GM12878 (cell line): ENCODE results near the gene GMPPA.

Experiments used
- EP300 ChIP-seq, 2 experiments: fragments of 150-350 bp in 1 of 2; IDR thresholded peaks; 2 replicates each; pipeline ENCODE4 v1.6.1; 2011 to 2012; ENCODE audit warnings: low read depth in 2 of 2, low read length in 2 of 2, borderline replicate concordance in 1 of 2, improper control_type of control experiment in 1 of 2, inconsistent platforms in 1 of 2; ENCODE audit not compliant: control insufficient read depth in 1 of 2
- FOS ChIP-seq: IDR thresholded peaks from 3 replicates; pipeline ENCODE4 v1.6.1; 2011; ENCODE audit warnings: borderline replicate concordance; ENCODE audit not compliant: insufficient read length; ENCODE audit errors: extremely low read depth
- FOXM1 ChIP-seq: IDR thresholded peaks from 2 replicates; pipeline ENCODE4 v1.6.1; 2012; ENCODE audit warnings: low read depth, mild to moderate bottlenecking, inconsistent platforms, low read length, moderate library complexity
- GABPA ChIP-seq: IDR thresholded peaks from 2 replicates; pipeline ENCODE4 v1.6.1; 2014; ENCODE audit warnings: antibody characterized with exemption, low read depth, mild to moderate bottlenecking, inconsistent platforms
- MTA2 ChIP-seq: fragments of 450-650 bp; IDR thresholded peaks from 2 replicates; pipeline ENCODE4 v1.6.1; 2016; ENCODE audit warnings: low read depth, mild to moderate bottlenecking, moderate library complexity
- POLR2A ChIP-seq: IDR thresholded peaks from 2 replicates; pipeline ENCODE4 v1.6.1; 2011; ENCODE audit warnings: low read depth, mild to moderate bottlenecking, low read length
- RCOR1 ChIP-seq: conservative IDR thresholded peaks from 2 replicates; pipeline ENCODE4 v1.6.1; 2012; ENCODE audit warnings: low read depth, low read length, improper control_type of control experiment
- ZZZ3 ChIP-seq: IDR thresholded peaks from 2 replicates; pipeline ENCODE4 v1.6.1; 2011; ENCODE audit warnings: low read depth; ENCODE audit not compliant: control insufficient read depth, insufficient read length
- TF ChIP-seq, protein P1 (sequence below): fragments of 150-350 bp; IDR thresholded peaks from 2 replicates; pipeline ENCODE4 v1.6.1; 2016; ENCODE audit warnings: low read depth, low read length
- TF ChIP-seq, protein P2 (sequence below), 3 experiments: IDR thresholded peaks in 2 of 3; conservative IDR thresholded peaks in 1 of 3; 2 replicates each; pipeline ENCODE4 v1.5.1; 2011; ENCODE audit warnings: low read depth in 3 of 3, low read length in 3 of 3, mild to moderate bottlenecking in 3 of 3, control low read depth in 2 of 3, moderate library complexity in 2 of 3, inconsistent platforms in 1 of 3, mixed read lengths in 1 of 3; ENCODE audit not compliant: control insufficient read depth in 2 of 3, insufficient read depth in 1 of 3; ENCODE audit errors: extremely low read depth in 1 of 3
- TF ChIP-seq, protein P3 (sequence below): IDR thresholded peaks from 2 replicates; pipeline ENCODE4 v1.6.1; 2011; ENCODE audit warnings: borderline replicate concordance, low read depth, mild to moderate bottlenecking, moderate library complexity, low read length; ENCODE audit not compliant: insufficient read depth, poor library complexity, severe bottlenecking
- TF ChIP-seq, protein P4 (sequence below): IDR thresholded peaks from 2 replicates; pipeline ENCODE4 v1.6.1; 2012; ENCODE audit warnings: improper control_type of control experiment, low read depth, low read length; ENCODE audit not compliant: insufficient replicate concordance
- TF ChIP-seq, protein P5 (sequence below): IDR thresholded peaks from 2 replicates; pipeline ENCODE4 v1.6.1; 2012; ENCODE audit warnings: low read length, inconsistent platforms
- TF ChIP-seq, protein P6 (sequence below): IDR thresholded peaks from 2 replicates; pipeline ENCODE4 v1.6.1; 2011; ENCODE audit warnings: low read depth, low read length, improper control_type of control experiment, borderline replicate concordance

DNA sequence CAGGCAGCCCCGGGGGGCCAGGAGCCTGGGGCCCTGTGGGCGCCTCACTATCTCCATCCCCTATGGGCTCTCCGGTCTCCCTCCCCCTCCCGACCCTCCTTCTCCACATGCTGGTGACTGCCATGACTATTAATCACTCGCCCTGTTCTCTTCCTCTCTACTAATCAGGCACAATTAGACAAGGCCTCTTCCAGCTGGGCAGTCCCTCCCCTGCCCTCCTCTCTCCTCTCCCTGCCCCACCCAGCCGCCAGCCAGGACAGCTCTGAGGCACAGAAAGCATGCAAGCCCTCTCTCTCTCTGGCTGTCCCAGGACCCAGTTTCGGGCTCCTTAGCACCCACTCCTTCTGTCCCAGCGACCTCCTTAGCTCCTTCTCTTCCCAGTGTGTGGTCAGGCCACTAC, 21.4 kb downstream of the GMPPA start:
- TF ChIP-seq FOXM1 (no peak), FOS (no peak), EP300 (IDR thresholded peaks at IDR 0.05; ENCODE audit: borderline replicate concordance in 1 of 2, control insufficient read depth in 1 of 2, low read depth in 2 of 2, low read length in 2 of 2) (no peak), ZZZ3 (no peak), GABPA (no peak), RCOR1 (no peak), POLR2A (no peak), MTA2 (no peak)
- TF ChIP-seq, protein P1, sequence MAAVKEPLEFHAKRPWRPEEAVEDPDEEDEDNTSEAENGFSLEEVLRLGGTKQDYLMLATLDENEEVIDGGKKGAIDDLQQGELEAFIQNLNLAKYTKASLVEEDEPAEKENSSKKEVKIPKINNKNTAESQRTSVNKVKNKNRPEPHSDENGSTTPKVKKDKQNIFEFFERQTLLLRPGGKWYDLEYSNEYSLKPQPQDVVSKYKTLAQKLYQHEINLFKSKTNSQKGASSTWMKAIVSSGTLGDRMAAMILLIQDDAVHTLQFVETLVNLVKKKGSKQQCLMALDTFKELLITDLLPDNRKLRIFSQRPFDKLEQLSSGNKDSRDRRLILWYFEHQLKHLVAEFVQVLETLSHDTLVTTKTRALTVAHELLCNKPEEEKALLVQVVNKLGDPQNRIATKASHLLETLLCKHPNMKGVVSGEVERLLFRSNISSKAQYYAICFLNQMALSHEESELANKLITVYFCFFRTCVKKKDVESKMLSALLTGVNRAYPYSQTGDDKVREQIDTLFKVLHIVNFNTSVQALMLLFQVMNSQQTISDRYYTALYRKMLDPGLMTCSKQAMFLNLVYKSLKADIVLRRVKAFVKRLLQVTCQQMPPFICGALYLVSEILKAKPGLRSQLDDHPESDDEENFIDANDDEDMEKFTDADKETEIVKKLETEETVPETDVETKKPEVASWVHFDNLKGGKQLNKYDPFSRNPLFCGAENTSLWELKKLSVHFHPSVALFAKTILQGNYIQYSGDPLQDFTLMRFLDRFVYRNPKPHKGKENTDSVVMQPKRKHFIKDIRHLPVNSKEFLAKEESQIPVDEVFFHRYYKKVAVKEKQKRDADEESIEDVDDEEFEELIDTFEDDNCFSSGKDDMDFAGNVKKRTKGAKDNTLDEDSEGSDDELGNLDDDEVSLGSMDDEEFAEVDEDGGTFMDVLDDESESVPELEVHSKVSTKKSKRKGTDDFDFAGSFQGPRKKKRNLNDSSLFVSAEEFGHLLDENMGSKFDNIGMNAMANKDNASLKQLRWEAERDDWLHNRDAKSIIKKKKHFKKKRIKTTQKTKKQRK: no peak
- TF ChIP-seq, protein P2, sequence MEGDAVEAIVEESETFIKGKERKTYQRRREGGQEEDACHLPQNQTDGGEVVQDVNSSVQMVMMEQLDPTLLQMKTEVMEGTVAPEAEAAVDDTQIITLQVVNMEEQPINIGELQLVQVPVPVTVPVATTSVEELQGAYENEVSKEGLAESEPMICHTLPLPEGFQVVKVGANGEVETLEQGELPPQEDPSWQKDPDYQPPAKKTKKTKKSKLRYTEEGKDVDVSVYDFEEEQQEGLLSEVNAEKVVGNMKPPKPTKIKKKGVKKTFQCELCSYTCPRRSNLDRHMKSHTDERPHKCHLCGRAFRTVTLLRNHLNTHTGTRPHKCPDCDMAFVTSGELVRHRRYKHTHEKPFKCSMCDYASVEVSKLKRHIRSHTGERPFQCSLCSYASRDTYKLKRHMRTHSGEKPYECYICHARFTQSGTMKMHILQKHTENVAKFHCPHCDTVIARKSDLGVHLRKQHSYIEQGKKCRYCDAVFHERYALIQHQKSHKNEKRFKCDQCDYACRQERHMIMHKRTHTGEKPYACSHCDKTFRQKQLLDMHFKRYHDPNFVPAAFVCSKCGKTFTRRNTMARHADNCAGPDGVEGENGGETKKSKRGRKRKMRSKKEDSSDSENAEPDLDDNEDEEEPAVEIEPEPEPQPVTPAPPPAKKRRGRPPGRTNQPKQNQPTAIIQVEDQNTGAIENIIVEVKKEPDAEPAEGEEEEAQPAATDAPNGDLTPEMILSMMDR (IDR thresholded peaks at IDR 0.05 in 2 of 3, conservative IDR thresholded peaks at IDR 0.05 in 1 of 3; ENCODE audit: control insufficient read depth in 2 of 3, extremely low read depth in 1 of 3, insufficient read depth in 1 of 3, low read depth in 3 of 3, low read length in 3 of 3): no peak
- TF ChIP-seq, protein P3, sequence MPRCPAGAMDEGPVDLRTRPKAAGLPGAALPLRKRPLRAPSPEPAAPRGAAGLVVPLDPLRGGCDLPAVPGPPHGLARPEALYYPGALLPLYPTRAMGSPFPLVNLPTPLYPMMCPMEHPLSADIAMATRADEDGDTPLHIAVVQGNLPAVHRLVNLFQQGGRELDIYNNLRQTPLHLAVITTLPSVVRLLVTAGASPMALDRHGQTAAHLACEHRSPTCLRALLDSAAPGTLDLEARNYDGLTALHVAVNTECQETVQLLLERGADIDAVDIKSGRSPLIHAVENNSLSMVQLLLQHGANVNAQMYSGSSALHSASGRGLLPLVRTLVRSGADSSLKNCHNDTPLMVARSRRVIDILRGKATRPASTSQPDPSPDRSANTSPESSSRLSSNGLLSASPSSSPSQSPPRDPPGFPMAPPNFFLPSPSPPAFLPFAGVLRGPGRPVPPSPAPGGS: no peak
- TF ChIP-seq, protein P4, sequence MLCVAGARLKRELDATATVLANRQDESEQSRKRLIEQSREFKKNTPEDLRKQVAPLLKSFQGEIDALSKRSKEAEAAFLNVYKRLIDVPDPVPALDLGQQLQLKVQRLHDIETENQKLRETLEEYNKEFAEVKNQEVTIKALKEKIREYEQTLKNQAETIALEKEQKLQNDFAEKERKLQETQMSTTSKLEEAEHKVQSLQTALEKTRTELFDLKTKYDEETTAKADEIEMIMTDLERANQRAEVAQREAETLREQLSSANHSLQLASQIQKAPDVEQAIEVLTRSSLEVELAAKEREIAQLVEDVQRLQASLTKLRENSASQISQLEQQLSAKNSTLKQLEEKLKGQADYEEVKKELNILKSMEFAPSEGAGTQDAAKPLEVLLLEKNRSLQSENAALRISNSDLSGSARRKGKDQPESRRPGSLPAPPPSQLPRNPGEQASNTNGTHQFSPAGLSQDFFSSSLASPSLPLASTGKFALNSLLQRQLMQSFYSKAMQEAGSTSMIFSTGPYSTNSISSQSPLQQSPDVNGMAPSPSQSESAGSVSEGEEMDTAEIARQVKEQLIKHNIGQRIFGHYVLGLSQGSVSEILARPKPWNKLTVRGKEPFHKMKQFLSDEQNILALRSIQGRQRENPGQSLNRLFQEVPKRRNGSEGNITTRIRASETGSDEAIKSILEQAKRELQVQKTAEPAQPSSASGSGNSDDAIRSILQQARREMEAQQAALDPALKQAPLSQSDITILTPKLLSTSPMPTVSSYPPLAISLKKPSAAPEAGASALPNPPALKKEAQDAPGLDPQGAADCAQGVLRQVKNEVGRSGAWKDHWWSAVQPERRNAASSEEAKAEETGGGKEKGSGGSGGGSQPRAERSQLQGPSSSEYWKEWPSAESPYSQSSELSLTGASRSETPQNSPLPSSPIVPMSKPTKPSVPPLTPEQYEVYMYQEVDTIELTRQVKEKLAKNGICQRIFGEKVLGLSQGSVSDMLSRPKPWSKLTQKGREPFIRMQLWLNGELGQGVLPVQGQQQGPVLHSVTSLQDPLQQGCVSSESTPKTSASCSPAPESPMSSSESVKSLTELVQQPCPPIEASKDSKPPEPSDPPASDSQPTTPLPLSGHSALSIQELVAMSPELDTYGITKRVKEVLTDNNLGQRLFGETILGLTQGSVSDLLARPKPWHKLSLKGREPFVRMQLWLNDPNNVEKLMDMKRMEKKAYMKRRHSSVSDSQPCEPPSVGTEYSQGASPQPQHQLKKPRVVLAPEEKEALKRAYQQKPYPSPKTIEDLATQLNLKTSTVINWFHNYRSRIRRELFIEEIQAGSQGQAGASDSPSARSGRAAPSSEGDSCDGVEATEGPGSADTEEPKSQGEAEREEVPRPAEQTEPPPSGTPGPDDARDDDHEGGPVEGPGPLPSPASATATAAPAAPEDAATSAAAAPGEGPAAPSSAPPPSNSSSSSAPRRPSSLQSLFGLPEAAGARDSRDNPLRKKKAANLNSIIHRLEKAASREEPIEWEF: no peak
- TF ChIP-seq, protein P5, sequence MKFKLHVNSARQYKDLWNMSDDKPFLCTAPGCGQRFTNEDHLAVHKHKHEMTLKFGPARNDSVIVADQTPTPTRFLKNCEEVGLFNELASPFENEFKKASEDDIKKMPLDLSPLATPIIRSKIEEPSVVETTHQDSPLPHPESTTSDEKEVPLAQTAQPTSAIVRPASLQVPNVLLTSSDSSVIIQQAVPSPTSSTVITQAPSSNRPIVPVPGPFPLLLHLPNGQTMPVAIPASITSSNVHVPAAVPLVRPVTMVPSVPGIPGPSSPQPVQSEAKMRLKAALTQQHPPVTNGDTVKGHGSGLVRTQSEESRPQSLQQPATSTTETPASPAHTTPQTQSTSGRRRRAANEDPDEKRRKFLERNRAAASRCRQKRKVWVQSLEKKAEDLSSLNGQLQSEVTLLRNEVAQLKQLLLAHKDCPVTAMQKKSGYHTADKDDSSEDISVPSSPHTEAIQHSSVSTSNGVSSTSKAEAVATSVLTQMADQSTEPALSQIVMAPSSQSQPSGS: no peak
- TF ChIP-seq, protein P6, sequence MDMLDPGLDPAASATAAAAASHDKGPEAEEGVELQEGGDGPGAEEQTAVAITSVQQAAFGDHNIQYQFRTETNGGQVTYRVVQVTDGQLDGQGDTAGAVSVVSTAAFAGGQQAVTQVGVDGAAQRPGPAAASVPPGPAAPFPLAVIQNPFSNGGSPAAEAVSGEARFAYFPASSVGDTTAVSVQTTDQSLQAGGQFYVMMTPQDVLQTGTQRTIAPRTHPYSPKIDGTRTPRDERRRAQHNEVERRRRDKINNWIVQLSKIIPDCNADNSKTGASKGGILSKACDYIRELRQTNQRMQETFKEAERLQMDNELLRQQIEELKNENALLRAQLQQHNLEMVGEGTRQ: no peak
